ENCODE data around the gene EP400.

GRCh38 chr12:132061641-132062430 lies 112.1 kb downstream of the EP400 start:
- TF ChIP-seq POLR2A (IDR thresholded peaks at IDR 0.05) = no peak
- no peak for TF ChIP-seq CTCF (IDR thresholded peaks at IDR 0.05)
- no peak for TF ChIP-seq POLR2AphosphoS5 (IDR thresholded peaks at IDR 0.05)

Measured in upper lobe of left lung (tissue), 4 donors.